Stimulated activated naive CD4-positive, alpha-beta T cell treated with Interleukin-2 at 50 U/mL for 16 hours (primary cell): ENCODE results near the gene ATG2B.
"Not testable (repeated sequence)": the region's sequence is repeated elsewhere in the genome, so short reads cannot be mapped to it uniquely, and the experiment has no call there.

Experiments used
- DNase-seq: peaks from one replicate; lab custom pipeline; 2025; lab: John Stamatoyannopoulos, UW

The ATG2B gene

GRCh38 chr14:96370528-96370927 is 7.4 kb upstream of the ATG2B start:
- DNase-seq: no peak

- DNase-seq: no peak
Observed at GRCh38 chr14:96368534-96368933, 5.4 kb upstream of the ATG2B start.

GRCh38 chr14:96364962-96365361 is 1.8 kb upstream of the ATG2B start:
- DNase-seq: no peak

GRCh38 chr14:96363751-96364336 is 703 bp upstream of the ATG2B start:
- peak; percentile 50 for DNase-seq

GRCh38 chr14:96362071-96362964 is 823 bp downstream of the ATG2B start:
- peak; percentile 37 for DNase-seq

- DNase-seq: no peak
Observed at GRCh38 chr14:96359959-96360358, 3.2 kb downstream of the ATG2B start.

- DNase-seq: no peak
Observed at GRCh38 chr14:96357216-96357615, 5.9 kb downstream of the ATG2B start.

GRCh38 chr14:96354246-96354645 is 8.9 kb downstream of the ATG2B start:
- DNase-seq: no peak

- DNase-seq: no peak
Observed at GRCh38 chr14:96352708-96353107, 10.4 kb downstream of the ATG2B start.

GRCh38 chr14:96351986-96352385 is 11.2 kb downstream of the ATG2B start:
- no peak for DNase-seq

GRCh38 chr14:96349286-96350075 is 13.7 kb downstream of the ATG2B start:
- DNase-seq: no peak

- not testable (repeated sequence) for DNase-seq
Observed at GRCh38 chr14:96347957-96348356, 15.2 kb downstream of the ATG2B start.

GRCh38 chr14:96345669-96346068 is 17.5 kb downstream of the ATG2B start:
- DNase-seq: no peak

- DNase-seq: no peak
Observed at GRCh38 chr14:96341323-96341722, 21.8 kb downstream of the ATG2B start.

GRCh38 chr14:96338551-96338950 is 24.6 kb downstream of the ATG2B start:
- no peak for DNase-seq

- no peak for DNase-seq
Observed at GRCh38 chr14:96324219-96324618, 38.9 kb downstream of the ATG2B start.

GRCh38 chr14:96320605-96321004 is 42.5 kb downstream of the ATG2B start:
- DNase-seq: no peak

GRCh38 chr14:96318836-96319235 is 44.3 kb downstream of the ATG2B start:
- DNase-seq: no peak

- no peak for DNase-seq
Observed at GRCh38 chr14:96316087-96316486, 47.1 kb downstream of the ATG2B start.

- DNase-seq: no peak
Observed at GRCh38 chr14:96310906-96311305, 52.2 kb downstream of the ATG2B start.

- DNase-seq: no peak
Observed at GRCh38 chr14:96309896-96310330, 53.2 kb downstream of the ATG2B start.

- no peak for DNase-seq
Observed at GRCh38 chr14:96309133-96309895, 53.8 kb downstream of the ATG2B start.
